CD4-positive, alpha-beta T cell (primary cell): Measurements from ENCODE around the gene DLG5. TPM values are rescaled to one million over a fixed set of nuclear protein-coding genes. Genes with fewer than 3 reads are reported as not detected.

Experiments used
- ATAC-seq: fragments of 200-7000 bp; cut with Tn5 transposase; one replicate; pipeline ENCODE4 v1.10.0; 2022; ENCODE audit warnings: mild to moderate bottlenecking; ENCODE audit not compliant: poor library complexity
- CTCF ChIA-PET: fragments of 350-600 bp; sonication (Branson Sonifier 250); formaldehyde crosslinking; loops from one replicate; lab custom pipeline; 2021; ENCODE audit warnings: antibody characterized with exemption, inconsistent platforms; lab: Charles Lee
- POLR2A ChIA-PET: fragments of 350-600 bp; sonication (Branson Sonifier 250); formaldehyde crosslinking; loops from one replicate; lab custom pipeline; 2021; ENCODE audit warnings: antibody characterized with exemption, inconsistent platforms; lab: Charles Lee
- DNase-seq, 14 experiments: peaks; one replicate each; pipeline ENCODE4 v3.0.0-alpha.2; 2013 to 2020; ENCODE audit warnings: mixed read lengths in 2 of 14
- H3K27ac ChIP-seq, 2 donors: one replicate each; pipeline versions ENCODE4 v1.5.1 to v1.7.0; 2013; ENCODE audit warnings: low read length in 2 of 2, low read depth in 1 of 2, mild to moderate bottlenecking in 1 of 2
- H3K27me3 ChIP-seq, 2 experiments: 1 replicate in 1 of 2; 2 replicates in 1 of 2; pipeline versions ENCODE4 v1.6.1 to v1.7.0; 2013; ENCODE audit warnings: low read length in 2 of 2, control low read depth in 1 of 2, mild to moderate bottlenecking in 1 of 2, moderate library complexity in 1 of 2; ENCODE audit not compliant: insufficient read depth in 2 of 2, control insufficient read depth in 1 of 2
- H3K36me3 ChIP-seq: one replicate; pipeline ENCODE4 v1.6.1; 2013; ENCODE audit warnings: low read length, control low read depth; ENCODE audit not compliant: insufficient read depth
- H3K4me1 ChIP-seq: one replicate; pipeline ENCODE4 v1.6.1; 2013; ENCODE audit warnings: low read length, control low read depth; ENCODE audit not compliant: insufficient read depth
- H3K4me3 ChIP-seq: one replicate; pipeline ENCODE4 v1.5.1; 2013; ENCODE audit warnings: mild to moderate bottlenecking, low read length, moderate library complexity
- H3K9me3 ChIP-seq, 2 experiments: 1 replicate in 1 of 2; 2 replicates in 1 of 2; pipeline versions ENCODE4 v1.6.1 to v1.7.0; 2013; ENCODE audit warnings: low read length in 2 of 2, mild to moderate bottlenecking in 2 of 2, control low read depth in 1 of 2, moderate library complexity in 1 of 2; ENCODE audit not compliant: control insufficient read depth in 1 of 2, insufficient read depth in 1 of 2
- H3K27ac Mint-ChIP-seq: one replicate; pipeline ENCODE4 v1.8.0; 2020; ENCODE audit warnings: mixed read lengths
- H3K27me3 Mint-ChIP-seq: one replicate; pipeline ENCODE4 v1.8.0; 2021; ENCODE audit warnings: mixed read lengths
- H3K36me3 Mint-ChIP-seq: one replicate; pipeline ENCODE4 v1.8.0; 2021; ENCODE audit warnings: low read depth, mixed read lengths
- H3K4me1 Mint-ChIP-seq: one replicate; pipeline ENCODE4 v1.8.0; 2021; ENCODE audit warnings: low read depth, mixed read lengths
- H3K4me3 Mint-ChIP-seq: one replicate; pipeline ENCODE4 v1.8.0; 2020; ENCODE audit warnings: mild to moderate bottlenecking, mixed read lengths
- H3K9me3 Mint-ChIP-seq: one replicate; pipeline ENCODE4 v1.8.0; 2020; ENCODE audit warnings: mixed read lengths
- intact Hi-C, 2 experiments: fragments of 100-400 bp; cut with DNase I in 1 of 2; cut with micrococcal nuclease in 1 of 2; formaldehyde crosslinking; loops; one replicate each; pipeline versions ENCODE4 v1.15.1 to v1.9.0; 2023 to 2025; cut with DNase I, micrococcal nuclease
- polyA plus RNA-seq, 2 donors: library from polyadenylated mRNA; unstranded; fragments of 120-200 nt; gene quantifications; one replicate each; pipeline ENCODE4 v1.2.1, GENCODE V29; 2013
- total RNA-seq, 174 experiments: library from RNA in 2 of 174; stranded (reverse) in 2 of 174; gene quantifications; one replicate each; pipeline ENCODE4 v1.2.3 and lab custom pipeline; 2021 to 2026
- TF ChIP-seq, protein P1 (sequence below): fragments of 200-600 bp; IDR thresholded peaks from one replicate; pipeline ENCODE4 v1.8.0; 2022; ENCODE audit warnings: antibody characterized with exemption, mild to moderate bottlenecking

The DLG5 gene, protein sequence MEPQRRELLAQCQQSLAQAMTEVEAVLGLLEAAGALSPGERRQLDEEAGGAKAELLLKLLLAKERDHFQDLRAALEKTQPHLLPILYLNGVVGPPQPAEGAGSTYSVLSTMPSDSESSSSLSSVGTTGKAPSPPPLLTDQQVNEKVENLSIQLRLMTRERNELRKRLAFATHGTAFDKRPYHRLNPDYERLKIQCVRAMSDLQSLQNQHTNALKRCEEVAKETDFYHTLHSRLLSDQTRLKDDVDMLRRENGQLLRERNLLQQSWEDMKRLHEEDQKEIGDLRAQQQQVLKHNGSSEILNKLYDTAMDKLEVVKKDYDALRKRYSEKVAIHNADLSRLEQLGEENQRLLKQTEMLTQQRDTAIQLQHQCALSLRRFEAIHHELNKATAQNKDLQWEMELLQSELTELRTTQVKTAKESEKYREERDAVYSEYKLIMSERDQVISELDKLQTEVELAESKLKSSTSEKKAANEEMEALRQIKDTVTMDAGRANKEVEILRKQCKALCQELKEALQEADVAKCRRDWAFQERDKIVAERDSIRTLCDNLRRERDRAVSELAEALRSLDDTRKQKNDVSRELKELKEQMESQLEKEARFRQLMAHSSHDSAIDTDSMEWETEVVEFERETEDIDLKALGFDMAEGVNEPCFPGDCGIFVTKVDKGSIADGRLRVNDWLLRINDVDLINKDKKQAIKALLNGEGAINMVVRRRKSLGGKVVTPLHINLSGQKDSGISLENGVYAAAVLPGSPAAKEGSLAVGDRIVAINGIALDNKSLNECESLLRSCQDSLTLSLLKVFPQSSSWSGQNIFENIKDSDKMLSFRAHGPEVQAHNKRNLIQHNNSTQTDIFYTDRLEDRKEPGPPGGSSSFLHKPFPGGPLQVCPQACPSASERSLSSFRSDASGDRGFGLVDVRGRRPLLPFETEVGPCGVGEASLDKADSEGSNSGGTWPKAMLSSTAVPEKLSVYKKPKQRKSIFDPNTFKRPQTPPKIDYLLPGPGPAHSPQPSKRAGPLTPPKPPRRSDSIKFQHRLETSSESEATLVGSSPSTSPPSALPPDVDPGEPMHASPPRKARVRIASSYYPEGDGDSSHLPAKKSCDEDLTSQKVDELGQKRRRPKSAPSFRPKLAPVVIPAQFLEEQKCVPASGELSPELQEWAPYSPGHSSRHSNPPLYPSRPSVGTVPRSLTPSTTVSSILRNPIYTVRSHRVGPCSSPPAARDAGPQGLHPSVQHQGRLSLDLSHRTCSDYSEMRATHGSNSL (N-terminal part only)
- total RNA-seq (1 to 10 TPM; 7.1 to 7.4 TPM), total RNA-seq (lab: John Stamatoyannopoulos, UW) (1.3 to 25.0 (median 7.4) reads per million in 172 experiments)
- polyA plus RNA-seq (2013, experiment 1 of 2) = 0.73 TPM
- polyA plus RNA-seq (2013, experiment 2 of 2) = 1.3 TPM

DNA sequence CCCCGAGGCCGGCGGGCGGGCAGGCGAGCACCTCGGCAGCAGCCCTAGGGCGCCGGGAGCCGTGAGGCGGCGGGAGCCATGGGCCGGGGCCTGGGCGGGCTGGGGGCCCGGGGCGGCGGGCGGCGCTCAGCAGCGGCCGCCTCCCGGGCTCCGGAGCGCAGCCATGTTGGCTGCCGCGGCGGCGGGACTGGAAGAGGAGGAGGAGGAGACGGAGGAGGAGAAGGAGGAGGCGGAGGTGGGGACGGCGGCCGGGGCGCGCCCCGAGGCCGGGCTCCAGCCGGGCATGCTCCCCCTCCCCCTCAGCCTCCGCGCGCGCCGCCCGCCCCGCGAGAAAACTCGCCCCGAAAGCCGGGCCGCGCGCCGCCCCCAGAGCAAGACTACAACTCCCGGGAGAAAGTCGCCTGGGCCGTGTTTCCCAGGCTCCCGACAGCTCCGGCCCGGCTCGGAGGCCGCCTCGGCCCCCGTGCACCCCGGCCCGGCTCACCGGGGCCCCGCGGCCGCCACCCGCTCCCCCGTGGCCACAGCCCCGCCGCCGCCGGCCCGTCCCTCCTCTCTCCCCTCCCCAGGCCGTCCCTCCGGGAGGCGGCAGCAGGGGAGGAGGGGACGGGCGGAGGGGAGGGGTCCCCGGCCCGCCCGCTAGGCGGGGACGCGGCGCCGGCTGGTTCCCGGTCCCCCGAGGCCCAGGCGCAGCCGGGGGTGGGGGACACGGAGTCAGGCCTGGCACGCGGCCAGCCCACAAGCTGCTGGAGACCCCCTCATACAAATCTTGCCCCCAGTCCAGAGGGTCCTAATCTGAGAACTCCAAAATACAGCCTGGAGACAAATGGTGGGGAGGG, at the start of gene DLG5:
Gene DLG5 (minus strand): TSS at position 190 of the 836 bp plus-strand sequence. CDS start 235 bp downstream, outside the sequence.
- H3K9me3 Mint-ChIP-seq = no peaks in the 10 kb centered on the region
- no peaks in the 10 kb centered on the region for H3K36me3 Mint-ChIP-seq
- ChIA-PET CTCF (no interaction called here), POLR2A (no interaction called here)
- TF ChIP-seq, protein P1, sequence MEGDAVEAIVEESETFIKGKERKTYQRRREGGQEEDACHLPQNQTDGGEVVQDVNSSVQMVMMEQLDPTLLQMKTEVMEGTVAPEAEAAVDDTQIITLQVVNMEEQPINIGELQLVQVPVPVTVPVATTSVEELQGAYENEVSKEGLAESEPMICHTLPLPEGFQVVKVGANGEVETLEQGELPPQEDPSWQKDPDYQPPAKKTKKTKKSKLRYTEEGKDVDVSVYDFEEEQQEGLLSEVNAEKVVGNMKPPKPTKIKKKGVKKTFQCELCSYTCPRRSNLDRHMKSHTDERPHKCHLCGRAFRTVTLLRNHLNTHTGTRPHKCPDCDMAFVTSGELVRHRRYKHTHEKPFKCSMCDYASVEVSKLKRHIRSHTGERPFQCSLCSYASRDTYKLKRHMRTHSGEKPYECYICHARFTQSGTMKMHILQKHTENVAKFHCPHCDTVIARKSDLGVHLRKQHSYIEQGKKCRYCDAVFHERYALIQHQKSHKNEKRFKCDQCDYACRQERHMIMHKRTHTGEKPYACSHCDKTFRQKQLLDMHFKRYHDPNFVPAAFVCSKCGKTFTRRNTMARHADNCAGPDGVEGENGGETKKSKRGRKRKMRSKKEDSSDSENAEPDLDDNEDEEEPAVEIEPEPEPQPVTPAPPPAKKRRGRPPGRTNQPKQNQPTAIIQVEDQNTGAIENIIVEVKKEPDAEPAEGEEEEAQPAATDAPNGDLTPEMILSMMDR = no peak
- peak within 1 kb of the TSS; percentile 76 for H3K4me3 Mint-ChIP-seq
- no peaks in the 10 kb centered on the region for H3K9me3 ChIP-seq
- H3K27me3 ChIP-seq = peaks cover 32 to 34% of the 10 kb centered on the region in 2 experiments
- H3K4me1 ChIP-seq = peaks cover 16% of the 10 kb centered on the region
- ATAC-seq (peak; percentile 26), DNase-seq (peak in 4 of 14 experiments; percentile 6 to 34 (median 22))
- H3K4me3 ChIP-seq = peak within 1 kb of the TSS; percentile 30
- H3K27me3 Mint-ChIP-seq = peaks cover 64% of the 10 kb centered on the region
- no peak within 1 kb of the TSS for H3K27ac Mint-ChIP-seq
- intact Hi-C loops = no loop called here
- H3K27ac ChIP-seq = no peak within 1 kb of the TSS
- H3K4me1 Mint-ChIP-seq = peaks cover 12% of the 10 kb centered on the region
- H3K36me3 ChIP-seq = no peaks in the 10 kb centered on the region

DNA sequence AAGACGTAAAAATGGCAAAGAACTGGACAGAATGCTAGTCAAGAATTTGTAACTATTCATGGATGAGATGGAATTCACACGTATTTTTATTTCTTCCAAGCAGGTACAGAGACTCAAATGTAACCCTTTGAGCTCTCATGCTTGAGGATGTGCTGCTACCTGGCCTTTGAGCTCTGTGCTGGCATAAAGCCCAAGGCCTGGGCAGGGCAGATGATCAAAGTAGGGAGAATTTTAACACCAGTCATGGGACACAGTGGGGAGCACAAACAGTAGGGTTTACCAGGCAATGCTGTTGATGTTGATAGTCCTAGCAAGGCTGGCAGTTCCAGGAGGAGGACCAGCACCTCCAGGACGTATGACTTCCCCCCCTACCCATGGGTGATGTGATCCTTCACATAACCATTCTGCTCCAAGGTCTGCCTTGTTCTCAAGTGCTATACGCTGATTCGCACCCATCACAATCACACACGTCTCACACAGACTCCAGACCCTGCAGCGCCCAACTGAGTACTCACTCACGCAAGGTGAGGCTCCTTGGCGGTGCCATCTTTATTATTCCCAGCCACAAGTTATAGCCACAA, 48.6 kb upstream of the DLG5 start:
- ATAC-seq (no peak), DNase-seq (no peak)
- peaks cover 45% of the 10 kb centered on the region for H3K36me3 Mint-ChIP-seq
- Histone ChIP-seq H3K4me1 (peaks cover 7% of the 10 kb centered on the region), H3K4me3 (no peak overlapping the region), H3K27me3 (no peaks in the 10 kb centered on the region), H3K9me3 (no peaks in the 10 kb centered on the region), H3K27ac (no peak overlapping the region), H3K36me3 (peaks cover 48% of the 10 kb centered on the region)
- intact Hi-C loops = no loop called here
- CTCF ChIA-PET = no interaction called here
- no peaks in the 10 kb centered on the region for H3K9me3 Mint-ChIP-seq
- H3K27ac Mint-ChIP-seq = no peak overlapping the region
- H3K4me3 Mint-ChIP-seq = no peak overlapping the region
- TF ChIP-seq, protein P1 = no peak
- H3K27me3 Mint-ChIP-seq = no peaks in the 10 kb centered on the region
- POLR2A ChIA-PET = no interaction called here
- H3K4me1 Mint-ChIP-seq = peaks cover 12% of the 10 kb centered on the region
